ENCODE measurements around the gene KCNJ5. TPM values are rescaled to one million over a fixed set of nuclear protein-coding genes. Genes with fewer than 3 reads are reported as not detected.

Gene KCNJ5
- total RNA-seq, 1 experiment from 2014 or later = 0.17 TPM

DNA sequence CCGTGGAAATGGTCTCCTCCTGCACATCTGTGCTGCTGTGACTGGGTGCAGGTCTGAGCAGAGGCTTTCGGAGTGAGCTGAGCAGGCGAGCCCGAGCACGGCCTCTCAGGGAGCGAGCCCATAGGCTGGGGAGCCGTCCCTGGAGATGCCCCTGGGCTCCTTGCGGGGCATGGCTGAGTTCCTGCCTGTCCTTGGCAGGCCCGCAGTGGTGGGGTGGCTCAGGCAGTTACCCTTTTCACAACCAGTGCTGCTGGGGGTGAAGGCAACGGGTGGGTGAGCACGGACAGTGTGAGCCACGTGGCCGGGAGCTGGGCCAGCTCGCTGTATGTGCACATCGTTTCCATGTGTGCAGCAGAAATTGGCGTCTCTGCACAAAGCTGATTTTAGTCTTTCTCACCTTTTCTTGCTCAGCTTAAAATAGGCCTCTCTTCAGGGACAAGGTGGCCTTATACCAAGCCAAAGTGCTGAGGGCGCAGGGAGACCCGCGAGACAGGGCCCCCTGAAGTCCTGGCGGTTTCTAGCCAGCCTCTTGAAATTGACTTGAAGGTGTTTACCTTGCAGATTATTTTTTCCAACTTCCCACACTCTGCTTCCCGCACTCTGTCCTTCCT is 51.8 kb downstream of the KCNJ5 start, which contains the start of gene TP53AIP1:
Gene TP53AIP1, minus strand, starts transcription at position 55 of the 611 bp plus-strand sequence. CDS start 5,053 bp downstream, outside the sequence.
- Histone ChIP-seq H2AFZ (ENCODE audit: low read depth, low read length, poor library complexity, severe bottlenecking) (no peak within 1 kb of the TSS), H3K9me3 (ENCODE audit: control insufficient read depth in 1 of 2, insufficient read depth in 1 of 2, low read depth in 1 of 2, low read length in 2 of 2) (no peaks in the 10 kb centered on the region), H3K27me3 (ENCODE audit: insufficient read depth, low read length) (no peaks in the 10 kb centered on the region), H3K4me1 (ENCODE audit: control insufficient read depth in 1 of 2, insufficient read depth in 2 of 2, low read length in 2 of 2) (no peaks in the 10 kb centered on the region), H3K9me2 (ENCODE audit: insufficient read depth) (no peaks in the 10 kb centered on the region), H3K4me2 (ENCODE audit: low read length) (no peak within 1 kb of the TSS), H3K36me3 (ENCODE audit: control insufficient read depth in 1 of 2, insufficient read depth in 2 of 2, low read length in 2 of 2) (no peaks in the 10 kb centered on the region), H4K20me1 (ENCODE audit: insufficient read depth) (no peaks in the 10 kb centered on the region), H3K9ac (ENCODE audit: low read length) (no peak within 1 kb of the TSS), H3K79me2 (ENCODE audit: insufficient read depth, low read length) (no peaks in the 10 kb centered on the region), H3K4me3 (replicated peaks in 1 of 2; ENCODE audit: low read depth in 1 of 2, low read length in 2 of 2) (no peak within 1 kb of the TSS), H3K27ac (ENCODE audit: low read depth, low read length) (no peak within 1 kb of the TSS)
- intact Hi-C loops (cut with micrococcal nuclease) = no loop called here
- no peak for DNase-seq (ENCODE audit: low read depth, low spot score)
- no peak for TF ChIP-seq FOSL1 (IDR thresholded peaks at IDR 0.05; ENCODE audit: low read depth)
- no peak for TF ChIP-seq ZFX (IDR thresholded peaks at IDR 0.05)
- no peak for TF ChIP-seq SRF (IDR thresholded peaks at IDR 0.05; ENCODE audit: low read depth)
- no peak for TF ChIP-seq SP1 (IDR thresholded peaks at IDR 0.05; ENCODE audit: low read depth)
- TF ChIP-seq, protein P1, sequence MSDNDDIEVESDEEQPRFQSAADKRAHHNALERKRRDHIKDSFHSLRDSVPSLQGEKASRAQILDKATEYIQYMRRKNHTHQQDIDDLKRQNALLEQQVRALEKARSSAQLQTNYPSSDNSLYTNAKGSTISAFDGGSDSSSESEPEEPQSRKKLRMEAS (IDR thresholded peaks at IDR 0.05) = no peak
- TF ChIP-seq ELF1 (IDR thresholded peaks at IDR 0.05; ENCODE audit: borderline replicate concordance, low read depth) = no peak
- TF ChIP-seq EZH2phosphoT487 (IDR thresholded peaks at IDR 0.05; ENCODE audit: borderline replicate concordance) = no peak
- no peak for TF ChIP-seq ZNF274 (IDR thresholded peaks at IDR 0.05; ENCODE audit: low read depth, low read length)
- TF ChIP-seq, protein P2, sequence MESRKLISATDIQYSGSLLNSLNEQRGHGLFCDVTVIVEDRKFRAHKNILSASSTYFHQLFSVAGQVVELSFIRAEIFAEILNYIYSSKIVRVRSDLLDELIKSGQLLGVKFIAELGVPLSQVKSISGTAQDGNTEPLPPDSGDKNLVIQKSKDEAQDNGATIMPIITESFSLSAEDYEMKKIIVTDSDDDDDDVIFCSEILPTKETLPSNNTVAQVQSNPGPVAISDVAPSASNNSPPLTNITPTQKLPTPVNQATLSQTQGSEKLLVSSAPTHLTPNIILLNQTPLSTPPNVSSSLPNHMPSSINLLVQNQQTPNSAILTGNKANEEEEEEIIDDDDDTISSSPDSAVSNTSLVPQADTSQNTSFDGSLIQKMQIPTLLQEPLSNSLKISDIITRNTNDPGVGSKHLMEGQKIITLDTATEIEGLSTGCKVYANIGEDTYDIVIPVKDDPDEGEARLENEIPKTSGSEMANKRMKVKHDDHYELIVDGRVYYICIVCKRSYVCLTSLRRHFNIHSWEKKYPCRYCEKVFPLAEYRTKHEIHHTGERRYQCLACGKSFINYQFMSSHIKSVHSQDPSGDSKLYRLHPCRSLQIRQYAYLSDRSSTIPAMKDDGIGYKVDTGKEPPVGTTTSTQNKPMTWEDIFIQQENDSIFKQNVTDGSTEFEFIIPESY (IDR thresholded peaks at IDR 0.05; ENCODE audit: extremely low read depth, insufficient replicate concordance, low read length) = no peak
- no peak for TF ChIP-seq POLR2A (IDR thresholded peaks at IDR 0.05; ENCODE audit: borderline replicate concordance, extremely low read depth, insufficient read depth, insufficient read length)
- no peak for TF ChIP-seq JUND (IDR thresholded peaks at IDR 0.05)
- no peak for TF ChIP-seq RAD21 (IDR thresholded peaks at IDR 0.05; ENCODE audit: low read depth)
- TF ChIP-seq, protein P3, sequence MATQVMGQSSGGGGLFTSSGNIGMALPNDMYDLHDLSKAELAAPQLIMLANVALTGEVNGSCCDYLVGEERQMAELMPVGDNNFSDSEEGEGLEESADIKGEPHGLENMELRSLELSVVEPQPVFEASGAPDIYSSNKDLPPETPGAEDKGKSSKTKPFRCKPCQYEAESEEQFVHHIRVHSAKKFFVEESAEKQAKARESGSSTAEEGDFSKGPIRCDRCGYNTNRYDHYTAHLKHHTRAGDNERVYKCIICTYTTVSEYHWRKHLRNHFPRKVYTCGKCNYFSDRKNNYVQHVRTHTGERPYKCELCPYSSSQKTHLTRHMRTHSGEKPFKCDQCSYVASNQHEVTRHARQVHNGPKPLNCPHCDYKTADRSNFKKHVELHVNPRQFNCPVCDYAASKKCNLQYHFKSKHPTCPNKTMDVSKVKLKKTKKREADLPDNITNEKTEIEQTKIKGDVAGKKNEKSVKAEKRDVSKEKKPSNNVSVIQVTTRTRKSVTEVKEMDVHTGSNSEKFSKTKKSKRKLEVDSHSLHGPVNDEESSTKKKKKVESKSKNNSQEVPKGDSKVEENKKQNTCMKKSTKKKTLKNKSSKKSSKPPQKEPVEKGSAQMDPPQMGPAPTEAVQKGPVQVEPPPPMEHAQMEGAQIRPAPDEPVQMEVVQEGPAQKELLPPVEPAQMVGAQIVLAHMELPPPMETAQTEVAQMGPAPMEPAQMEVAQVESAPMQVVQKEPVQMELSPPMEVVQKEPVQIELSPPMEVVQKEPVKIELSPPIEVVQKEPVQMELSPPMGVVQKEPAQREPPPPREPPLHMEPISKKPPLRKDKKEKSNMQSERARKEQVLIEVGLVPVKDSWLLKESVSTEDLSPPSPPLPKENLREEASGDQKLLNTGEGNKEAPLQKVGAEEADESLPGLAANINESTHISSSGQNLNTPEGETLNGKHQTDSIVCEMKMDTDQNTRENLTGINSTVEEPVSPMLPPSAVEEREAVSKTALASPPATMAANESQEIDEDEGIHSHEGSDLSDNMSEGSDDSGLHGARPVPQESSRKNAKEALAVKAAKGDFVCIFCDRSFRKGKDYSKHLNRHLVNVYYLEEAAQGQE (IDR thresholded peaks at IDR 0.05; ENCODE audit: low read depth) = no peak
- no peak for TF ChIP-seq TCF7L2 (IDR thresholded peaks at IDR 0.05; ENCODE audit: borderline replicate concordance, extremely low read depth, insufficient read depth, insufficient read length)
- TF ChIP-seq SIN3A (IDR thresholded peaks at IDR 0.05; ENCODE audit: low read depth) = no peak
- no peak for TF ChIP-seq EGR1 (IDR thresholded peaks at IDR 0.05; ENCODE audit: low read depth)
- no peak for TF ChIP-seq POLR2AphosphoS5 (IDR thresholded peaks at IDR 0.05; ENCODE audit: low read depth, low read length)
- no peak for TF ChIP-seq ATF3 (IDR thresholded peaks at IDR 0.05)
- no peak for TF ChIP-seq EZH2 (IDR thresholded peaks at IDR 0.05)
- ChIA-PET CTCF (no interaction called here), POLR2A (no interaction called here), RAD21 (ENCODE audit: low non-redundant PET in 1 of 2, low total read pairs in 2 of 2, uncharacterized antibody in 2 of 2, unreplicated experiment in 2 of 2) (no interaction called here)
- no peak; the same call in 1 of the 2 replicates for ATAC-seq
- no TSS peak for BruUV-seq (replicated peaks)
